B cell (primary cell): ENCODE results near the gene VPS13D.

Source experiments
- CTCF ChIP-seq: fragments of 200-600 bp; IDR thresholded peaks from one replicate; pipeline ENCODE4 v1.8.0; 2022; ENCODE audit warnings: antibody characterized with exemption, mild to moderate bottlenecking
- EZH2 ChIP-seq: IDR thresholded peaks from 2 replicates; pipeline ENCODE4 v1.6.1; 2012; ENCODE audit warnings: borderline replicate concordance, low read depth, mild to moderate bottlenecking, moderate library complexity, low read length; ENCODE audit not compliant: insufficient read depth, poor library complexity, severe bottlenecking

- TF ChIP-seq CTCF (no peak), EZH2 (no peak)
Observed at GRCh38 chr1:12189328-12189682, 40.5 kb upstream of the VPS13D start.
